Activated CD4-positive, alpha-beta T cell treated with anti-CD3 and anti-CD28 coated beads, Interleukin-2, Interleukin-6, amounts not matched to agents 100 ng/mL and 50 ng/mL, durations not matched to agents 16 hours and 8 hours (primary cell): ENCODE data around the gene MEAK7.
A peak's percentile ranks its signal among the peaks of the same experiment; 100 is the strongest.

ENCODE experiments used
- DNase-seq: peaks from one replicate; pipeline ENCODE4 v3.0.0-alpha.2; 2020

Gene MEAK7

DNA sequence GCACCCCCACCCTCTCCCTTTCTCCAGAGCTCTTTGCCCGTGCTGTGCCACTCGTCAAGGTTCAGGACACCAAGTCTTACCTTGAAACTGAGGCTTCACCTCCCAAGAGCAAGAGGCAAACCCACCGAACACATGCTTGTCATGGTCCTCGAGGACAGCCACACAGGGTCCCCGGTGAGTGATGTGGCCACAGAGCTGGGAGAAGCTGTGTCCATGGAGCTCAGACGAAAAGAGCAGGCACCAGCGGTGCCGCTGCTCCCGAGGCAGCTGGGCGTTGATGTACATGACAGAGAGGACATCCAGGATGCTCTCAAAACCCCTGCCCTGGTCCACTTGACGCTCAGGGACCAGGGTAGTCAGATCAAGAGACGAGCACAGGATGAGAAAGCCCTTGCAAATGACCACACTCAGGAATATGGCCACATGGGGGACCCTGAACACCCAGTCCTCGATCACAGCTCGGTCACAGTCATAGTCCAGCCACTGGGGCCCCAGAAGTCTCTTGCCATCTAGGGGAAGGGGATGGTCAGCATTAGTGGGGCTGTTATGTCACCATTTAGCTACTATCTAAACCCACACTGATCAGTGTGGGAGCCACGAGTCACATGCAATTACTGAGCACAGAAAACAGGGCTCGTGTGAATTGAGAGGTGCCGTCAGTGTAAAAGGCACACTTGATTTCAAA lies 17.8 kb downstream of the MEAK7 start:
- DNase-seq: no peak

DNA sequence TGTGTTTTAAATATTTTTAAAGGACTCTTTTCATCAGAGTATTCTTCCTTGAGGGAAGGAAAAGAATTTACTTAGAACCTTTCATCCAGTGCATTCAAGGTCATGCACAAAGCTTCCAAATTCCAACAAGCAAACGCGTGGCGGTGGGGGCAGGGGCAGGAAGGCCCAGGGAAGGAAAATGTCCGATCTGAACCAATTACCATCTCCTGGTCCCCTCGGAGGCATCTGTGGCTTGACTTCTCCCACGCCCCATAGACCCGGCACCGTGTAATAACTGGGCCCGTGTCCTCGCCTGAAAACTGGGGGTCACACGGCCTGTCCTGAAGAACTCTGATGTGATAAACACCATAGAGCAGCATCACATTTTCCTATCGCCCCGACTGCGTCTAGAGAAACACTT lies 18.3 kb downstream of the MEAK7 start:
- DNase-seq: no peak

DNA sequence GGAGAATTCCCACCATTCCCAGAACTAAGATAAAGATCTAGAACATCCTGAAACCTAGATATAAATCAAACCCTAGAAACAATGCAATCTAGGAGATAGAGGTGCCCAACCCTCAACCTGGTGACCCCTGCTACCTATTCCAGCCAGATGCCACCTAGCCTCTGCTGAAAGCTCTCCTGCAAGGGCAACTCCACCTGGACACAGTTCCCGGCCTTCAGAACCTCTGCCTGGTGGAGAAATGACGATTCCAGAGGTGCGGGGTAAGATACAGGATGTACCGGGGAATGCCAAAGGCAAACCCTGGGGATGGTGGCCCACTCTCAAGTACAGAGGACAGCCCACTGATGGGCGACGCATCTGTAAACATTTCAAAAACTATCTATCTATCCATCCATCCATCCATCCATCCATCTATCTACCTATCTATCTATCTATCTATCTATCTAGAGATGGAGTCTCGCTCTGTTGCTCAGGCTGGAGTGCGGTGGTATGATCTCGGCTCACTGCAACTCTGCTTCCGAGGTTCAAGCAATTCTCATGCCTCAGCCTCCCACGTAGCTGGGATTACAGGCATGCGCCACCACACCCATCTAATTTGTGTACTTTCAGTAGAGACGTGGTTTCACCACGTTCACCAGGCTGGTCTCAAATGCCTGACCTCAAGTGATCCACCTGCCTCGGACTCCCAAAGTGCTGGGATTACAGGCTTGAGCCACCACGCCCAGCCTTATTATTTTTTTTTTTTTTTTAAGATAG lies 19.0 kb downstream of the MEAK7 start:
- no peak for DNase-seq

DNA sequence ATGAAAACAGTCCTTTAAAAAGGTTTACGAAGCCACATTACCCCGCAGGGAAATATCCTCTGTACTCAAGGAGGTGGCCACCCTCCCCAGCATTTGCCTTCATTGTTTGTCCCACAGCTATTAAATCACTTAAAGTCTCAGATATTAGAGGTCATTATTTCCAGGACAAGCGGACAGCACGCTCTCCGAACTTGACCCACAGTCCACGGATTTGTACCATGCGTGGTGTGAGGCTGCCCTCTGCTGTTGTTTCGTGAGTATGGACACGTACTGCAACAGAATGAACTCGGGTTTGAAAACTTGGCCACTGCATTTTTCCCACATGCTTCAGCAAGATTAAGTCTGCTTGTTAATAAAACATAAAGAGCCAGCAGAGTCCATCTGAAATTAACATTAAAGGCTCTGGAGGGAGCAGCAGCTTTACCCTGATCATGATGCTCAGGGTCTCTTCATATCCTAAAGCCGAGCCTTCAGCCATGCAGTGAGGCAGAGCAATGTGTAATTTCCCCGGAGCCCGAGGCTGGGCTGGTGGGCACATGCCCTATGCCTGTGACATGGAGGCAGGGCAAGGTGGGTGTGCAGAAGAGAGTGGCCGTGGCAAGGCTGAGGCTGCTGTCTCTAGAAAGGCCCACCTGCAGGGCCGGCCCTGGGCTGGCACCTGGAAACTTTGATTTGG lies 19.7 kb downstream of the MEAK7 start:
- DNase-seq: peak; percentile 15

DNA sequence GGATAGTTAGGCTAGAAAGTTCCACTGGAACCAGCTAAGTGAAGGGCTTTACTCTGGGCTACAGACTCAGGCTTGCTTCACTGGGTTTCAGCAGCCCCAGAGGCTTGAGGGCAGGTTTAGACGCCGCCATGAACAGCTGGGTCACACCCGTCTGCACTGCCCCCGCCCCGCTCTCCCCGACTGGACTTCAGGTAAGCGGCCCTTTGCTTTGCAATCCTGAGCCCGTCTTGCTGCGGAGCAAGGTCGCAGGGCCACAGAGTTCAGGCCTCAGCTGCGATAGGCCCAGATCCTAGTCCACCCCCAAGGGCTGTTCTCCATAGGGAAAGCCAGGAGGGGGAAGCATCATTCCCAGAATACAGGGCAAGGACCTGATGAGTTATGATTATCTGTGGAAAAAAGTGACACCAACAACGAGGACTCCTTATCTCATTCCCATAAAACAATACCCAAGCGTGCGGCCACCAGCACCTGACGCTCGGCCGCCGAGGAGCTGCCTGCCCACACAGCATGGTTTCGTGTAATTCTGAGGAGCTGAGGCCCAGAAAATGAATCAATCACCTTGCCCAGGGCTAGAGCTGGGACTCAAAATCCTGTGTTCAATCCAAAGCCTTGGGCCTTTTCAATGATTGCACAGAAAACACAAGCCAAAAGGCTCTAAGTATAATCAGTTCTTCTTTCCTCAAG lies 20.4 kb downstream of the MEAK7 start:
- no peak for DNase-seq

DNA sequence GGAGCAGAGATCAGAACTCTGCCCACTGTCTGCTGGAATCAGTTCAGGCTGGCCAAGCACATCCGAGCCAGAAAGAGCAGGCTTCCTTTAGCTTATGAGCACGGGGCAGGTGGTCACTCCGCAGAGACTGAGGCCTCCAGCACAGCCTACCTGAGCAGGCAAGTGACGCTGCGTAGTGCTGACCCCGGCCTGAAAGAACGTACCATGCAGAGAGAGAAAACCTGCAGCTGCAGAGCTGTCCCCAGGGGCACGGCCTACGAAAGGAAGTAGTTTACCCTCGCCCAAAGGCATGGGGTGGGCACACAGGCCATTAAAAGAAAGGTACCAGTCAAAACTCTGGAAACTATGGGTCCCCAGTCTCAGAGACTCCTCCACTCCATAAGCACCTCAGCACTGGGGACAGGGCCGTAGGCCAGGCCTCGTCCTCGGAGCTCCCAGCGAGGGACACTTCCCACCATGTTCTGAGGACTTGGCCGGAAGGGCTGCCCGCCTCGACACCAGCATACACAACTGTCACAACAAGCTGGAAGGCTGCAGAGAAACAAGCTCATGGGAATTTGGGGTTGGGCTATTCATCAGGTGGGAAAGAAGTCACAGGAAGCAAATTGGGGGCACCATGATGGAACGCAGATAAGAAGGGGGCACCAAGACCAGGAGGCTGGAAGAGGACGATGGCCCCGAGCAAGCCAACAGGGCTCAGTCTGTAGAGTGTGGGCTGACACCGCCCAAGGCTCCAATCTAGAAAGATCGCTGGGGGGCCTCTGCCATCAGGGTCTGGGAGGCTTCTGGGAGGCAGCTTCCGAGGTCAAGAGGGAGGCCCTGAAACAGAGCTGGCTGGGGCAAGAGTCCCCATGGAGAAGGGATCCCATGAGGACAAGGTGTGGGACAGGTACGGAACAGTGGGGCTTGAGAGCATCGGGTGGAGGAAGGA lies 21.2 kb downstream of the MEAK7 start:
- no peak for DNase-seq

DNA sequence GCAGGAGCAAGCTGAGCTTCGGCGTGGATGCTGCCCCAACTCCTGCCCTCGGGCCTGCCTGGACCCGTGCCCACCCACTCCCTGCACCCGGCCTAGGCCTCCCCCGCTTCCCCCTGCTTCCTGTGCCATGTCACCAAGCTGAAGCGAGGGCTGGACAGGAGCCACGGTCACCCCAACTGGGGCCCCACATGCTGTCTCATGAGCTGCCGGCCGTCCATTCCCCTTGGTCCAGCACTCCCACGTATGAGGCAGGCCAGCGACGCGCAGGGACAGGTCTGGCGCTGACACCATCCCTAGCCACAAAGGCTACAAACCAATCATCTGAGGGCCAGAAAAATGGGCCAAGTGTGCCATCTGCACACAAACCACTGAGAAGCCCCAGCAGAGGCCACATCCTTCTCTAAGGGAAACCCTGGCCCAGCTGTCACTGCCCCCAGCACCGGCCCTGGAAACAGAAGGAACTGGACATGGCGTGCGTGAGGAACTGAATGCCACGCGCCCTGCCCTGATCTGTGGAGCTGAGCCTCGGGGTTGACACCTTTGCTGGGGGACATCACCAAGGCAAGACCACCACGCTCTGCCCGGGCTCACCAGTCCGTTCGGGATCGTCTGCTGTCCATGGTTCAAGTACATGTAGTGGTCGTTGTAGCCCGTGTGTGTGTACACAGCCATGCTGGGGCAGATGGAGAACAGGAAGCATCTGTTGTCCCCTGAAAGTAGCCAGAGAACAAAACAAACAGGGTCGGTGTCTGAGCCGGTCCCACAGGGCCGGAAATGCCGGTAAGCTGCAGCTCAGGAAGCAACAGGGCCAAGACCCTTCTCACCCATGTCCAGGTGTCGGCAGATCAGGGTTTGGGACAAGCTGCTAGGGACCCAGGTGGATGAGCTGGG lies 22.2 kb downstream of the MEAK7 start:
- no peak for DNase-seq

DNA sequence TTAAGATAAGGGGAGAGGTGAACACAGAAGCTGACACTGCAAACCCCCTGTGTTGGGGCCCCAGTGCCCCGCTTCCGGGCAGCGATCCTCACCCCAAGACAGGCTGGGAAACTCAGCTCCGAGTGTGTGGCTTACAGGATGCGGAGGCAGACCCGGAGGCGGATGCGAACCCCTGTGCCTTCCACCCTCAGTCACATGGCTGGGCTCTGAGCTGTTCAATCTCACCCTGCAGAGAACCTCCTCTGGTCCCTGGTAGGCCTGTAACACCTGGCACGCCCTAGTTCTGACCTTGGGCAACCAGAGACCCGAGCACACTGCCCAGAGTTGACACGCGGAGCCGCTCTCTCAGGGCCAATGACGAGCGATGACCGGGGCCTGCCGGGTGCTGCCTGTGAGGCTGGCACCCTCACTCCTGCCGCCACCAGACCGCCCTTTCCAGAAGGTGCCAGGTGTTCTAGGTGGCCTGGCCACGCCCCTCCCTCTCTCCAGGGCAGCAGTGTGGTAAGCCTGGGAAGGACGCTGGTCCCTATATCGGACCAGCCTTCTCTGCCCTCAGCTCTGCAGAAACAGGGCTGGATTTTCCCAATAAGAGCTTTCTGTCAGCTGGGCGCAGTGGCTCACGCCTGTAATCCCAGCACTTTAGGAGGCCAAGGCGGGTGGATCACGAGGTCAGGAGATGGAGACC lies 23.3 kb downstream of the MEAK7 start:
- DNase-seq: no peak

DNA sequence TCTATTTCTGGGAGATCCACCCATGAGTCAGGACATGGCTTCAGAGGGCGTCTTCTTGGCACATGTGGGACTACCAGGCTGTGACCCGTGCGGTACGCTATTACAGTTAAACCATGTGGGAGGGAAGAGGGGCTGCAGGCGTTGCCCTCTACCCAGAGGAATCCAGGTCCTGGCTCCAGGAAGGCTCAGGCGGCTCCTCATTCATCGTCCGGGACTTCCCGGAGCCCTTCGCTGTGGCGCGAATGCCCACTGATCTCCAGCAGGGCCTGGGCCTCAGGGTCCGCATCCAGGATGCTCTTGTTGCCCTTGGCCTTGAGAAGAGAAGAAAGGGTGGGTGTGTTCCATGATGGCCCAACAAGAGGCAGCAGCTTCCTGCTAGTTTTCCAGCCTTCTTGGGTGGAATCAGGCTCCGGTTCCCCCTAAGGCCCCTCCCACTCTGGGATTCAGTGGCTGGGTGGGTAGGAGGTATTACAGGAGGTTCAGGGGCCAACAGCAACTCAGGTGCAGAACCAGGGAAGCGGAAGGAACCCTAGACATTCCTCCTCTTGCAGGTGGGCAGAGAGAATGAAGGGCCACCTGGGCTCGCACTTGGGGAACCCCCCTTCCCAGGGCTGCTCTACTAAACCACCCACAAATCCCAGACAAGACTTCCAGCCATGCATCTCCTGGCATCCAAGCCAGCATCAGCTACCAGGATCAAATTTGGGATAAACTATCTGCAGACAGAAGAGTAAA lies 24.6 kb downstream of the MEAK7 start:
- no peak for DNase-seq

DNA sequence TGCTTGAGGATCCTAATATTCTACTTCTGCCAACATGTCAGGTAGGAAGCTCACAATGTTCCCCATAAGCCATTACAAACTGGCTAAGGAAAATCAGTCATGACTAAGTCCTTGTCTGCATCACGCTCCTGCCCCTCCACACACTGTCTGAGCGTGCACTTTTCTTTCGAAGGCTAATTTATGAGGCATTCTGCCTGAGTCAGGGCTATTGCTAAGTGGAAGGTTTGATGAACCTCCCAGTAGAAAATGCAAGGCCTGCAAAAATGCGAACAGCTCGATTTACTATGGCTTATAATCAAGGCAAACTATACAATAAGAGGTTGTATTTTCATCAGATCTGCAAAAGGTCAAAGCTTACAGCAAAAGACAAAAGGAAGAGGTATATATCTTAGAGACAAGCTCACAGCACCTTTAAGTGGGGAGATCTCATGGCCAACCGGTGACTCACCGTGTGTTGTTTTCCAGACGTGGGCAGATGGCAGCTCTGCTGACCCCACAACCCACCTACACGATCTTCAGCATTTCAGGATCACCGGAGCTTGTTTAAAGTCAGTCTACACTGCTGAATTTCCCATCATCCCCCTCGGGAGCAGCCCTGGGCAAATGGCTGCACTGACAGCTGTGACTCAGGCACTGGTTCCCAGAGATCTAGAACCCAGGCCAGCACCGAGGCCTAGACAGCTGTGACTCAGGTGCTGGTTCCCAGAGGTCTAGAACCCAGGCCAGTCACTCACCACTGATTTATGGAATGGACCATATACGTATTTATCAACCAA lies 26.1 kb downstream of the MEAK7 start:
- DNase-seq: no peak

DNA sequence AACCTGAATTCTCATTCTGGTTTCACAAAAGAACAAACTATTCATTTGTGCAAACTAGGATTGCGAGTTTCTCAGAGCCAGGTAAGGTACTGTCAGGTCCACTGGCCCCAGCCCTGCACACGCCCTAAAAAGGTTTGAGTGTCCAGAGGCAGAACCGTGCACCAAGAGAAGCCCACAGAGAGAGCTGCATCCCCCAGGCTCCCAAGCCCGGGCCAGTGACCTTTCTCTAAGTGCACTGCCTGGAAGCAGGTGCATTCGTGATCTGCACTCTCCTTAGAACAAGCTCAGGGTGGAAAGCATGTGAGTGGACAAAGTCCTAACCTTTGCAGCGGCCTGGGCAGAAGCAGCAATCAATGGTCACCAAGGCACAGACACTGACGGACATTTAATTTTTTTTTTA lies 26.8 kb downstream of the MEAK7 start:
- DNase-seq: no peak

DNA sequence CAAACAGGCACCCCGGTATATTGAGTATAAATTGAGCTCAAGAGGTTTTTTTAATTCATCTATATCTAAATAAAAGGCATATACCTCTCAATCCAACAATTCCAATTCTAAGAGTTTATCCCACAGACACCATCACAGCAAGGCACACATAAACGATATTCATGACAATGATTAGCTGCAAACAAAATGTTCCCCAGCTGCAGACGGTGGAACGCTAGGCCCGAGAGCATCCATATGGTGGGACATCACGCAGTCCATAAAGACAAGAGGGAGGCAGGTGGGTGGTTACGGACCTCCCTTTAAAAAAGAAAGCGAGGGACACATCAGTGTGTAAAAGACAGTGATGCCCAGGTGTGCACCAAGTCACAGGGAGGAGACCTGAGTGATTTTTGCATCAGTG lies 28.1 kb downstream of the MEAK7 start:
- no peak for DNase-seq

DNA sequence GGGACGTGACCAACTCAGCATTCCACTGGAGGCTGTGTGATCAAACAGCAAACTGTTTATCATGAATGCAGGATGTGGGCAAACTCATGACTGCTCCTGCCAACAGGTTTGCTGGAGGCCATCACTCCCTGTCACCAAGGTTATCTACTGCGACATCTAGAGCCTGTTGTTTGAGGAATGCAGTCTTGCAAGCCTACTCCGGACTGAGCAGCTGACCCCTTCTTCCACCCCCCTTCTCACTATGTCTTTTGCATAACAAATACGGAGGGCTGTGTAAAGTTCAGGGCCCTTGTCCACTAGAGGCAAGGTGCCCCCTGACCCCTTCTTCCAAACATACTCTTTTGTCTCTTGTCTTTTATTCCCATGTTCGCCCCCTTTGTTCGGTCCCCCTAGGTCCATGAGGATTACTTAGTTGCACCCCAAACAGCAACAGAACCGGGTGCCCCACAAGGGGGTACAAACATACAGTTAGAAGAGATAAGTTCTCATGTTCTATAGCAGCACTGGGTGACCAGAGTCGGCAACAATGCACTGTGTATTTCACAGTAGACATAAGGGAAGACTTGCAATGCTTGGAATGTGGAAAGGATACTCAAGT lies 28.7 kb downstream of the MEAK7 start:
- DNase-seq: no peak

DNA sequence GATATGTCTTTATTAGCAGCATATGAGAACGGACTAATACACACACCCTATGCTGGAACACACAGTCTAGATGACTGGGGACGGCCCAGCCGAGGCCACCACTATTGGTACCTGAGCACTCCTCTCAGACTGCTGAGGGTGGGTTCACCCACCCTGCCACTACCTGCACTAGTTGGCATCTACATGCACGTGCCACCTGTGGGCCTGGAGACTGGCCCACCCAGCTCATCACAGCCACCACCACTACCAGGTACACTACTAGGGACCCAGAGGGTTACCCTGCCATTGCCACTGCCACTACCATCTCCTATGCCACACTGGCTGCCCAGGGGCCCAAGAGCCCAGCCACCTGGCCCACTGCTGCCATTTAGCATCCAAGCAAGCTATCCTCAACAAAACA lies 32.5 kb downstream of the MEAK7 start:
- DNase-seq: no peak

DNA sequence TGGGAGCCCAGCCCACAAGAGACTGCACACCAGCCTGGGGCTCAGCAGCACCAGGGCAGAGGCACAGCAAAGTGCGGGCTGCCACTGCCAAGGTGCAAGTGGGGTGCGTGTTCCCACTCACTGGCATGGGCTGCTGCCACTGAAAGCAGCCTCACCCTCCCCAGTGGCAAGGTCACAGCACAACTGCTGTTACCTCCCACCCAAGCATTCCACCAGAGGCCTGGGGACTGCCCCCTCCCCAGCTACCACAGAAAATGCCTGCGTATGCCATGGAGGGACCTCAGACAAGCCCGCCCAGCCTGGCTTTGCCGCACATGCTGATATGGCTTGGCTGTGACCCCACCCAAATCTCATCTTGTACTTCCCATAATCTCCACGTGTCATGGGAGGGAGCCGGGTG lies 33.1 kb downstream of the MEAK7 start:
- no peak for DNase-seq

DNA sequence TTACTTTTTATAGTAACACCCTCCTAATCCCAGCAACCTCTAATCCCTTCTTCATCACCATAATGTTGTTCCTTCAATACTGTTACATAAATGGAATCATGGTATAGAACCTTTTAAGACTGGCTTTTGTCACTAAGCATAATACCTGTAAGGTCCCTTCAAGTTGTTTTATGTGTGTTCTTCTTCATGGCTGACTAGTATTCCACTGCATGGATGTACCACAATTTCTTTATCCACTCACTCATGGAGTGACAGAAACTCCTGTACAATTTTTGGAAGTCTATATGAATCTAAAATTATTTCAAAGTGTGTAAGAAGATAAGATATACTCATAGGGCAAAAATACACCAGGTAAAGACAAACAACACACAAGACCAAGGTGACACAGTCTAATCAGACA lies 36.8 kb downstream of the MEAK7 start:
- no peak for DNase-seq

DNA sequence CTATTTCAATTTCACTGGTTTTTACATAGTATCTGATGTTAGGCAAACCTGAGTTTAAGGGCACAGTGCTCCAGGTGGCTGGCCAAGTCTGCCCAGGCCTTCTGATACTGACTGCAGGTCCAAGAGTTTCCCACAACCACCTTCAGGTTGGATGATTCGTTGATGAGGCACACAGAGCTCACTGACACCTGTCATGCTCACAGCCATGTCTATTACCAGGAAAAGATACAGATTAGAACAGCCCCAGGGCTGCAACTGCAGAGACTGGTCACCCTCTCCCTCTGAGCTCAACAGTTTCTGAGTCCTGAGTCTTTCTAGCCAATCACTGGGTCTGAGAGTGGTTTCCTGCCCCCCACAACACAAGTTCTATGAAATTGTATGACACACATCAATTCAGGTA lies 37.2 kb downstream of the MEAK7 start:
- no peak for DNase-seq

DNA sequence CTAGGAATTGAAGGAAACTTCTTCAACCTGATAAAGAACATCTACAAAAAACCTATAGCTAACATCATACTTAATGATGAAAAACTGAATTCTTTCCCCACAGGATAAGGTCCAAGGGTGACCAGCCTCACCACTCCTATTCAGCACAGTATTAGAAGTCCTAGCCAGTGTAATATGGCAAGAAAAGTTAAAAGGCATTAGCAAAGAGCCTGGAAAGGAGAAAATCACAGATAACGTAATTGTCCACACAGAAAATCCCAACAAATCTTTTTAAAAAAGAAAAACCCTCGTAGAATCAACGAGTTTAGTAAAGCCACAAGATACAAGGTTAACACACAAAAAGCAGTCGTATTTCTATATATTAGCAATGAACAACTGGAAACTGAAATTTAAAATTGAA lies 37.8 kb downstream of the MEAK7 start:
- no peak for DNase-seq

DNA sequence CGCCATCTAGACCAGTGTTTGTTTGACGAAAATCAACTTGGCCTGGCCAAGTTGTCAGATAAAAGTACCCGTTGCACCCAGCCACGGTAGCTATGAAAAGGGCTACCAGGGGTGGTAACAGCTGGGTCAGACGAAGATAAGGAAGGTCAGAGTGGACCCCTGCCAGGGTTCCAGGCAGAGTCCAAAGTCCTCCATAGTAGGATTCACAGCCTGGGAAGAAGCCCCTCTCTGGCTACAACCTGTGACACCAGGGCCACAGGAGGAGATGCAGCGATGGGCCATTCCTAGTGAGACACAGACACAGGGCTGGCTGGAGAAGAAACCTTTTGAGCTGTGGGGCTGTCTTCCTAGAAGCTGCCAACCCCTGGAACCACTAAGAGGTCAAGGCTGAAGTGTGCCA lies 39.3 kb downstream of the MEAK7 start:
- DNase-seq: no peak
